K562 (cell line): Measurements from ENCODE around the gene UVRAG. TPM values are rescaled to one million over a fixed set of nuclear protein-coding genes. Genes with fewer than 3 reads are reported as not detected.

ENCODE experiments used
- ATAC-seq: fragments of 200-7000 bp; cut with Tn5 transposase; 3 replicates; pipeline ENCODE4 v1.9.1; 2020; ENCODE audit warnings: moderate library complexity
- BruUV-seq: library from RNA; stranded (reverse); fragments of 400-500 nt; replicated peaks from 2 replicates; lab custom pipeline; 2021; lab: Mats Ljungman, UMichigan
- CTCF ChIA-PET: fragments of 300-600 bp; formaldehyde crosslinking; extraction: SDS; loops from one replicate; lab custom pipeline; 2021; ENCODE audit warnings: low intra/inter-chr PET ratio; lab: Yijun Ruan, JAX
- POLR2A ChIA-PET: fragments of 300-600, 350-650 bp; sonication (Branson Sonifier 250); formaldehyde crosslinking; extraction: SDS; loops from one replicate; lab custom pipeline; 2021; ENCODE audit warnings: antibody characterized with exemption, inconsistent platforms; lab: Yijun Ruan, JAX
- DNase-seq, 4 experiments: peaks; one replicate each; pipeline versions ENCODE4 v3.0.0 to v3.0.0-alpha.2; 2011 to 2018; ENCODE audit warnings: low spot score in 3 of 4, mixed read lengths in 3 of 4; ENCODE audit errors: extremely low read depth in 1 of 4
- FAIRE-seq: peaks from 2 replicates; lab custom pipeline; 2011; peaks lifted over from hg19 to GRCh38; lab: Jason Lieb, UNC
- H2AFZ ChIP-seq: 2 replicates; pipeline ENCODE4 v1.6.0; 2011; ENCODE audit warnings: low read depth, low read length, control low read depth, inconsistent platforms
- H3K27ac ChIP-seq: fragments of 200-600 bp; 3 replicates; pipeline ENCODE4 v1.8.0; 2011; ENCODE audit warnings: low read depth, mild to moderate bottlenecking, control low read depth, inconsistent platforms, low read length, moderate library complexity, mixed read lengths; ENCODE audit errors: extremely low read depth
- H3K27me3 ChIP-seq, 2 experiments: fragments of 300-600 bp in 1 of 2; 2 replicates in 1 of 2; 3 replicates in 1 of 2; pipeline versions ENCODE4 v1.6.0 to v1.8.0; 2011; ENCODE audit warnings: inconsistent platforms in 2 of 2, low read length in 2 of 2, mild to moderate bottlenecking in 1 of 2, mixed read lengths in 1 of 2, moderate library complexity in 1 of 2; ENCODE audit not compliant: control insufficient read depth in 2 of 2, insufficient read depth in 2 of 2
- H3K36me3 ChIP-seq: fragments of 300-600 bp; 3 replicates; pipeline ENCODE4 v1.8.0; 2011; ENCODE audit warnings: mild to moderate bottlenecking, low read length, inconsistent platforms; ENCODE audit not compliant: control insufficient read depth, insufficient read depth
- H3K4me1 ChIP-seq, 2 experiments: fragments of 200-600 bp in 1 of 2; replicated peaks in 1 of 2; 2 replicates in 1 of 2; 3 replicates in 1 of 2; pipeline versions ENCODE4 v1.5.1 to v1.8.0; 2011; ENCODE audit warnings: inconsistent platforms in 2 of 2, low read length in 2 of 2, mild to moderate bottlenecking in 1 of 2, mixed read lengths in 1 of 2, moderate library complexity in 1 of 2; ENCODE audit not compliant: control insufficient read depth in 2 of 2, insufficient read depth in 2 of 2
- H3K4me2 ChIP-seq: 2 replicates; pipeline ENCODE4 v1.6.1; 2011; ENCODE audit warnings: low read length, control low read depth, inconsistent platforms, mixed read lengths; ENCODE audit not compliant: insufficient read depth
- H3K4me3 ChIP-seq: fragments of 200-600 bp; sonication (generic), shearing (Covaris generic); 2 replicates; pipeline ENCODE4 v1.5.1; 2016; ENCODE audit warnings: control low read depth, inconsistent platforms
- H3K79me2 ChIP-seq: fragments of 200-600 bp; 3 replicates; pipeline ENCODE4 v1.8.0; 2011; ENCODE audit warnings: low read length, inconsistent platforms; ENCODE audit not compliant: control insufficient read depth, insufficient read depth
- H3K9ac ChIP-seq, 2 experiments: 2 replicates each; pipeline versions ENCODE4 v1.6.0 to v1.6.1; 2011; ENCODE audit warnings: low read depth in 2 of 2, low read length in 2 of 2, control low read depth in 1 of 2, inconsistent platforms in 1 of 2, mild to moderate bottlenecking in 1 of 2, mixed read lengths in 1 of 2; ENCODE audit not compliant: insufficient read depth in 1 of 2
- H3K9me1 ChIP-seq: one replicate; pipeline ENCODE4 v1.6.0; 2011; ENCODE audit warnings: inconsistent platforms, mild to moderate bottlenecking, low read length, moderate library complexity; ENCODE audit not compliant: control insufficient read depth, insufficient read depth
- H3K9me3 ChIP-seq: replicated peaks from 2 replicates; pipeline ENCODE4 v1.5.1; 2011; ENCODE audit warnings: low read depth, low read length, inconsistent platforms; ENCODE audit not compliant: control insufficient read depth, insufficient read depth
- H4K20me1 ChIP-seq: replicated peaks from 2 replicates; pipeline ENCODE4 v1.6.1; 2011; ENCODE audit warnings: low read length, inconsistent platforms, mixed read lengths; ENCODE audit not compliant: control insufficient read depth, insufficient read depth
- CBFB ChIP-seq: sonication (generic); formaldehyde crosslinking; IDR thresholded peaks from 2 replicates; pipeline ENCODE4 v1.4.0; 2020; ENCODE audit warnings: mild to moderate bottlenecking, missing genetic modification reagents
- OTX1 ChIP-seq: fragments of 450-650 bp; formaldehyde crosslinking; IDR thresholded peaks from 2 replicates; pipeline ENCODE4 v1.4.0; 2022; ENCODE audit warnings: mild to moderate bottlenecking
- POLR2H ChIP-seq: IDR thresholded peaks from 2 replicates; pipeline ENCODE4 v1.6.1; 2016; ENCODE audit warnings: missing genetic modification characterization, low read depth, mild to moderate bottlenecking, control low read depth, missing compliant biosample characterization, moderate library complexity
- PREB ChIP-seq: sonication (generic); formaldehyde crosslinking; IDR thresholded peaks from 2 replicates; pipeline ENCODE4 v1.8.1; 2023; ENCODE audit warnings: mild to moderate bottlenecking, missing genetic modification reagents
- RFX5 ChIP-seq: IDR thresholded peaks from 2 replicates; pipeline ENCODE4 v1.6.1; 2011; ENCODE audit warnings: low read depth, mild to moderate bottlenecking, improper control_type of control experiment, low read length
- TRIM28 ChIP-seq: fragments of 450-650 bp; IDR thresholded peaks from 2 replicates; pipeline ENCODE4 v1.6.1; 2017
- USF1 ChIP-seq: sonication (generic); formaldehyde crosslinking; IDR thresholded peaks from 2 replicates; pipeline ENCODE4 v1.9.0; 2022; ENCODE audit warnings: mild to moderate bottlenecking, missing genetic modification reagents
- ZBTB43 ChIP-seq: sonication (generic); formaldehyde crosslinking; IDR thresholded peaks from 2 replicates; pipeline ENCODE4 v1.8.0; 2023; ENCODE audit warnings: mild to moderate bottlenecking, missing genetic modification reagents
- ZEB2 ChIP-seq: fragments of 450-650 bp; IDR thresholded peaks from 2 replicates; pipeline ENCODE4 v1.6.1; 2016
- ZNF639 ChIP-seq, 2 experiments: fragments of 200-800 bp in 1 of 2; sonication (Bioruptor generic) in 1 of 2; sonication (generic) in 1 of 2; formaldehyde crosslinking in 1 of 2; IDR thresholded peaks in 1 of 2; conservative IDR thresholded peaks in 1 of 2; 2 replicates each; pipeline versions ENCODE4 v1.5.0 to v1.6.1; 2016 to 2020; ENCODE audit warnings: missing compliant biosample characterization in 1 of 2, missing genetic modification characterization in 1 of 2, missing genetic modification reagents in 1 of 2
- WGBS: fragments of 100-300 bp; shearing (Covaris generic); methylation state at CpG from one replicate; pipeline ENCODE4 v1.1.6; 2016; ENCODE audit warnings: low coverage, mixed read lengths; ENCODE audit not compliant: insufficient coverage; ENCODE audit errors: missing lambda C conversion rate; 5-methylcytosine and 5-hydroxymethylcytosine counted together
- in situ Hi-C: fragments of 300-500 bp; cut with MboI; formaldehyde crosslinking; loops from 4 replicates; pipeline ENCODE4 v1.15.0; 2018; ENCODE audit warnings: inconsistent platforms, mixed read lengths
- intact Hi-C: fragments of 100-400 bp; cut with micrococcal nuclease; formaldehyde crosslinking; loops from 2 replicates; pipeline ENCODE4 v1.14.2; 2022
- polyA plus RNA-seq, 8 experiments: library from polyadenylated mRNA; depleted of rRNA in 4 of 8; stranded (reverse) in 5 of 8; unstranded in 3 of 8; fragments of >200 nt; fragmentation: Nextera tagmentation in 2 of 8; fragmentation: Illumina TruSeq in 1 of 8; extraction: Ambion mirVana in 2 of 8; extraction: Trizol in 1 of 8; gene quantifications; 2 replicates each; pipeline versions ENCODE4 v1.2.1 to v1.2.3, GENCODE V29; 2011 to 2014; ENCODE audit warnings: inconsistent platforms in 1 of 8, missing spikeins in 1 of 8
- total RNA-seq, 7 experiments: library from RNA; depleted of rRNA in 6 of 7; stranded (reverse); fragments of >200 nt in 6 of 7; fragmentation: Illumina TruSeq in 2 of 7; extraction: Trizol in 2 of 7; gene quantifications; 2 replicates each; pipeline versions ENCODE4 v1.2.1 to v1.2.3, GENCODE V29; 2011 to 2021; ENCODE audit warnings: low replicate concordance in 1 of 7
- TF ChIP-seq, protein P1 (sequence below): fragments of 200-800 bp; sonication (Bioruptor generic); IDR thresholded peaks from 2 replicates; pipeline ENCODE4 v1.6.1; 2017; ENCODE audit warnings: missing genetic modification characterization, missing compliant biosample characterization

The UVRAG gene
- total and polyA plus RNA-seq, 9 of the 15 experiments (the other 6 are each of a cell fraction or from before 2014, with no cell fraction given), result 3.1 to 17.8 (median 12.4) TPM

DNA sequence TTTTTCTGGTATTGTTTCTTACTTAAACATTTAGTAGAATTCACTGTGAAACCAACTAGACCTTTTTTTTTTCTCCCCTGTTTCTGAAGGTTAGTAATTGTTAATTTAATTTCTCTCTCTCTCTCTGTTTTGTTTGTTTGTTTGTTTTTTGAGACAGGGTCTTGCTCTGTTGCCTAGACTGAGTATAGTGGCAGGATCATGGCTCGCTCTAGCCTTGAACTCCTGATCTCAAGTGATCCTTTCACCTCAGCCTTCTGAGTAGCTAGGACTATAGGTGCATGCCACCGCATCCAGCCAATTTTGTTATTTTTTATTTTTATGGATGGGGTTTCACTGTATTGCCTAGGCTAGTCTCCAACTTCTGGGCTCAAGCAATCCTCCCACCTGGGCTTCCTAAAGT lies 165.0 kb downstream of the UVRAG start:
- no peaks in the 10 kb centered on the region for H3K27me3 ChIP-seq
- intact Hi-C loops, result no loop called here
- FAIRE-seq, result no peak

More for the DNA sequence above, 165.0 kb downstream of the UVRAG start:
- no peak overlapping the region for H3K4me2 ChIP-seq
- DNase-seq (no peak), ATAC-seq (peak; percentile 54)
- H3K36me3 ChIP-seq, result peaks cover 16% of the 10 kb centered on the region; the same call in 2 of the 3 replicates
- H3K79me2 ChIP-seq, result no peaks in the 10 kb centered on the region
- no peak overlapping the region for H3K4me3 ChIP-seq
- ChIA-PET CTCF (no interaction called here), POLR2A (interaction anchor here (1.3 kb wide), 1 partner anchor 17 kb away, joined by 4 read pairs; no protein-coding TSS in a partner anchor)
- no peaks in the 10 kb centered on the region for H3K9me1 ChIP-seq
- peaks cover 5 to 7% of the 10 kb centered on the region in 2 experiments; a peak in 4 of 5 replicates for H3K4me1 ChIP-seq
- H3K9ac ChIP-seq, result no peak overlapping the region; a peak in 1 of 4 replicates
- H2AFZ ChIP-seq, result no peak overlapping the region
- H3K9me3 ChIP-seq, result no peaks in the 10 kb centered on the region
- H3K27ac ChIP-seq, result no peak overlapping the region; the same call in 2 of the 3 replicates
- BruUV-seq, result no TSS peak
- 96% methylated on average over 2 of the region's 2 CpGs for WGBS
- H4K20me1 ChIP-seq, result no peaks in the 10 kb centered on the region
- TF ChIP-seq PREB (CRISPR knock-in tag), result no peak
- TF ChIP-seq POLR2H (tag), result no peak
- no peak for TF ChIP-seq CBFB
- TF ChIP-seq ZBTB43, result no peak
- no peak for TF ChIP-seq ZEB2
- no peak for TF ChIP-seq OTX1 (CRISPR knock-in tag)
- no peak for TF ChIP-seq TRIM28
- no peak for TF ChIP-seq USF1
- TF ChIP-seq ZNF639 (CRISPR knock-in tag; conservative IDR thresholded peaks at IDR 0.05 in 1 of 2, IDR thresholded peaks at IDR 0.05 in 1 of 2), result no peak
- no peak for TF ChIP-seq RFX5
- TF ChIP-seq, protein P1, sequence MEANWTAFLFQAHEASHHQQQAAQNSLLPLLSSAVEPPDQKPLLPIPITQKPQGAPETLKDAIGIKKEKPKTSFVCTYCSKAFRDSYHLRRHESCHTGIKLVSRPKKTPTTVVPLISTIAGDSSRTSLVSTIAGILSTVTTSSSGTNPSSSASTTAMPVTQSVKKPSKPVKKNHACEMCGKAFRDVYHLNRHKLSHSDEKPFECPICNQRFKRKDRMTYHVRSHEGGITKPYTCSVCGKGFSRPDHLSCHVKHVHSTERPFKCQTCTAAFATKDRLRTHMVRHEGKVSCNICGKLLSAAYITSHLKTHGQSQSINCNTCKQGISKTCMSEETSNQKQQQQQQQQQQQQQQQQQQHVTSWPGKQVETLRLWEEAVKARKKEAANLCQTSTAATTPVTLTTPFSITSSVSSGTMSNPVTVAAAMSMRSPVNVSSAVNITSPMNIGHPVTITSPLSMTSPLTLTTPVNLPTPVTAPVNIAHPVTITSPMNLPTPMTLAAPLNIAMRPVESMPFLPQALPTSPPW, result no peak
- TF ChIP-seq, all 486 proteins: peak for 0
- in situ Hi-C loops, result no loop called here
